H1 (cell line): ENCODE results near the gene FXYD7. TPM values are rescaled to one million over a fixed set of nuclear protein-coding genes. Genes with fewer than 3 reads are reported as not detected.

ENCODE experiments used
- CTCF ChIA-PET: fragments of 300-600 bp; sonication (Branson Sonifier 250); formaldehyde crosslinking; loops from one replicate; lab custom pipeline; 2021; ENCODE audit not compliant: partially characterized antibody; lab: Charles Lee
- POLR2A ChIA-PET: fragments of 300-600 bp; sonication (Branson Sonifier 250); formaldehyde crosslinking; loops from one replicate; lab custom pipeline; 2021; ENCODE audit warnings: inconsistent platforms; ENCODE audit not compliant: partially characterized antibody; lab: Charles Lee
- DNase-seq, 2 experiments: peaks; one replicate each; pipeline versions ENCODE4 v3.0.0 to v3.0.0-alpha.2; 2010 to 2022; ENCODE audit warnings: low spot score in 2 of 2, low read depth in 1 of 2, mixed read lengths in 1 of 2
- FAIRE-seq: peaks from 2 replicates; lab custom pipeline; 2011; peaks lifted over from hg19 to GRCh38; lab: Jason Lieb, UNC
- H2AFZ ChIP-seq: 2 replicates; pipeline ENCODE4 v1.8.1; 2012; ENCODE audit warnings: low read length, inconsistent platforms
- H2AK5ac ChIP-seq: 2 replicates; pipeline ENCODE4 v1.6.1; 2013; ENCODE audit warnings: low read depth, low read length
- H2BK120ac ChIP-seq: replicated peaks from 2 replicates; pipeline ENCODE3; 2013; ENCODE audit warnings: low read depth, low read length, inconsistent platforms
- H2BK12ac ChIP-seq: 2 replicates; pipeline ENCODE4 v1.6.1; 2013; ENCODE audit warnings: low read depth, low read length
- H2BK15ac ChIP-seq: 2 replicates; pipeline ENCODE4 v1.6.1; 2013; ENCODE audit warnings: low read length
- H2BK20ac ChIP-seq: 2 replicates; pipeline ENCODE4 v1.6.1; 2013; ENCODE audit warnings: low read length
- H2BK5ac ChIP-seq: 2 replicates; pipeline ENCODE4 v1.6.1; 2013; ENCODE audit warnings: low read depth, low read length
- H3K14ac ChIP-seq: 2 replicates; pipeline ENCODE4 v1.6.1; 2013; ENCODE audit warnings: inconsistent platforms; ENCODE audit not compliant: insufficient read length
- H3K18ac ChIP-seq: 2 replicates; pipeline ENCODE4 v1.6.1; 2013; ENCODE audit warnings: low read length; ENCODE audit errors: extremely low read depth
- H3K23ac ChIP-seq: 2 replicates; pipeline ENCODE4 v1.6.1; 2013; ENCODE audit warnings: inconsistent platforms; ENCODE audit not compliant: insufficient read length
- H3K23me2 ChIP-seq: 2 replicates; pipeline ENCODE4 v1.6.1; 2013; ENCODE audit warnings: low read depth, low read length
- H3K27ac ChIP-seq: 2 replicates; pipeline ENCODE4 v1.6.1; 2011; ENCODE audit warnings: low read depth, low read length, inconsistent platforms
- H3K27me3 ChIP-seq, 4 experiments: replicated peaks in 1 of 4; 1 replicate in 1 of 4; 2 replicates in 3 of 4; pipeline versions ENCODE4 v1.6.1 to v1.8.1; 2011 to 2013; ENCODE audit warnings: low read length in 3 of 4, mild to moderate bottlenecking in 3 of 4, inconsistent platforms in 2 of 4, mixed read lengths in 2 of 4, moderate library complexity in 1 of 4; ENCODE audit not compliant: control insufficient read depth in 3 of 4, insufficient read depth in 3 of 4; ENCODE audit errors: extremely low read depth in 1 of 4
- H3K36me3 ChIP-seq, 4 experiments: 2 replicates each; pipeline versions ENCODE4 v1.6.1 to v1.8.1; 2011 to 2013; ENCODE audit warnings: mild to moderate bottlenecking in 4 of 4, low read length in 3 of 4, moderate library complexity in 2 of 4, control low read depth in 1 of 4, inconsistent platforms in 1 of 4; ENCODE audit not compliant: insufficient read depth in 4 of 4, control insufficient read depth in 2 of 4
- H3K4ac ChIP-seq: replicated peaks from 2 replicates; pipeline ENCODE3; 2013; ENCODE audit warnings: low read length, low read depth, mixed read lengths, inconsistent platforms; ENCODE audit not compliant: insufficient read length
- H3K4me1 ChIP-seq, 4 experiments: replicated peaks in 1 of 4; 1 replicate in 1 of 4; 2 replicates in 3 of 4; pipeline versions ENCODE4 v1.6.1 to v1.8.1; 2011 to 2013; ENCODE audit warnings: low read length in 3 of 4, inconsistent platforms in 2 of 4, mixed read lengths in 1 of 4; ENCODE audit not compliant: insufficient read depth in 4 of 4, control insufficient read depth in 3 of 4
- H3K4me2 ChIP-seq, 2 experiments: 2 replicates each; pipeline versions ENCODE4 v1.6.1 to v1.8.1; 2011 to 2013; ENCODE audit warnings: low read depth in 2 of 2, low read length in 2 of 2, control low read depth in 1 of 2, inconsistent platforms in 1 of 2, mild to moderate bottlenecking in 1 of 2; ENCODE audit not compliant: insufficient read depth in 1 of 2
- H3K4me3 ChIP-seq, 4 experiments: fragments of 200-600, 300-600 bp in 1 of 4; sonication (generic), shearing (Covaris generic), sonication (Bioruptor Twin) in 1 of 4; 2 replicates each; pipeline versions ENCODE4 v1.5.1 to v1.8.1; 2011 to 2016; ENCODE audit warnings: low read length in 4 of 4, low read depth in 3 of 4, control low read depth in 2 of 4, inconsistent platforms in 2 of 4, mild to moderate bottlenecking in 2 of 4, mixed read lengths in 1 of 4, moderate library complexity in 1 of 4; ENCODE audit not compliant: insufficient read depth in 2 of 4; ENCODE audit errors: extremely low read depth in 1 of 4
- H3K56ac ChIP-seq: replicated peaks from 2 replicates; pipeline ENCODE3; 2013; ENCODE audit warnings: low read depth, mild to moderate bottlenecking, mixed read lengths, low read length, inconsistent platforms; ENCODE audit not compliant: insufficient read length
- H3K79me1 ChIP-seq: 2 replicates; pipeline ENCODE4 v1.6.1; 2013; ENCODE audit warnings: low read depth, low read length, control low read depth
- H3K79me2 ChIP-seq, 2 experiments: 2 replicates each; pipeline versions ENCODE4 v1.6.1 to v1.8.1; 2012 to 2013; ENCODE audit warnings: low read length in 2 of 2, mild to moderate bottlenecking in 2 of 2, inconsistent platforms in 1 of 2; ENCODE audit not compliant: insufficient read depth in 2 of 2, control insufficient read depth in 1 of 2
- H3K9ac ChIP-seq, 4 experiments: replicated peaks in 1 of 4; 1 replicate in 1 of 4; 2 replicates in 3 of 4; pipeline versions ENCODE4 v1.6.1 to v1.8.1; 2011 to 2013; ENCODE audit warnings: low read depth in 3 of 4, low read length in 3 of 4, control low read depth in 2 of 4, mild to moderate bottlenecking in 2 of 4, moderate library complexity in 2 of 4, inconsistent platforms in 1 of 4; ENCODE audit errors: extremely low read depth in 1 of 4
- H3K9me3 ChIP-seq, 2 experiments: 2 replicates each; pipeline versions ENCODE4 v1.6.1 to v1.8.1; 2012 to 2013; ENCODE audit warnings: mild to moderate bottlenecking in 2 of 2, moderate library complexity in 2 of 2, control low read depth in 1 of 2, inconsistent platforms in 1 of 2, low read depth in 1 of 2, low read length in 1 of 2, mixed read lengths in 1 of 2; ENCODE audit not compliant: insufficient read depth in 2 of 2
- H4K20me1 ChIP-seq, 2 experiments: replicated peaks in 1 of 2; 2 replicates each; pipeline versions ENCODE3 to v1.8.1; 2011 to 2013; ENCODE audit warnings: inconsistent platforms in 2 of 2, low read length in 2 of 2, mild to moderate bottlenecking in 1 of 2; ENCODE audit not compliant: insufficient read depth in 2 of 2, control insufficient read depth in 1 of 2
- H4K5ac ChIP-seq: 2 replicates; pipeline ENCODE4 v1.6.1; 2013; ENCODE audit warnings: low read length, low read depth, mixed read lengths, inconsistent platforms; ENCODE audit not compliant: insufficient read length
- H4K8ac ChIP-seq: 2 replicates; pipeline ENCODE4 v1.8.0; 2013; ENCODE audit warnings: mild to moderate bottlenecking, moderate library complexity, low read length, inconsistent platforms; ENCODE audit not compliant: insufficient read depth; ENCODE audit errors: extremely low read depth
- H4K91ac ChIP-seq: replicated peaks from 2 replicates; pipeline ENCODE3; 2013; ENCODE audit warnings: low read length, mixed read lengths, inconsistent platforms; ENCODE audit not compliant: insufficient read length
- KDM1A ChIP-seq: fragments of 200-600, 300-600 bp; sonication (generic); IDR thresholded peaks from 2 replicates; pipeline ENCODE4 v1.7.1; 2016; ENCODE audit warnings: mild to moderate bottlenecking, low read length, borderline replicate concordance
- SUZ12 ChIP-seq: fragments of 200-600 bp; sonication (generic); IDR thresholded peaks from 2 replicates; pipeline ENCODE4 v1.6.1; 2012; ENCODE audit warnings: mild to moderate bottlenecking, inconsistent platforms, low read length, moderate library complexity, mixed read lengths
- WGBS, 2 experiments: shearing (Covaris generic) in 1 of 2; methylation state at CpG; one replicate each; pipeline versions ENCODE4 v1.1.6 to v1.1.7; 2013 to 2015; ENCODE audit warnings: low lambda C conversion rate in 2 of 2, mixed read lengths in 2 of 2, inconsistent platforms in 1 of 2, low coverage in 1 of 2, missing lambda C conversion rate in 1 of 2; ENCODE audit not compliant: insufficient replicate concordance in 2 of 2, insufficient coverage in 1 of 2, insufficient read length in 1 of 2; ENCODE audit errors: extremely low coverage in 1 of 2, missing lambda C conversion rate in 1 of 2; 5-methylcytosine and 5-hydroxymethylcytosine counted together
- polyA plus RNA-seq, 7 experiments: library from polyadenylated mRNA; depleted of rRNA in 3 of 7; stranded (reverse) in 5 of 7; unstranded in 2 of 7; fragments of >200 nt in 5 of 7; fragments of 200-250 nt in 2 of 7; gene quantifications; 1 replicate in 5 of 7; 2 replicates in 1 of 7; 4 replicates in 1 of 7; pipeline versions ENCODE4 v1.2.1 to v1.2.3, GENCODE V29; 2011 to 2013; ENCODE audit warnings: missing spikeins in 2 of 7, mixed read lengths in 2 of 7
- total RNA-seq: library from RNA; stranded (reverse); fragmentation: NEBNext Ultra II Directional; extraction: Animal tissue kit (Norgen Biotek cat#: 25700); gene quantifications from 2 replicates; pipeline ENCODE4 v1.2.1, GENCODE V29; 2021

Gene FXYD7
- total and polyA plus RNA-seq, 2 of the 8 experiments (the other 6 are each of a cell fraction or from before 2014, with no cell fraction given), result 12.1 to 14.3 TPM

GRCh38 chr19:35106898-35107541 is 36.0 kb upstream of the FXYD7 start:
- DNase-seq, result no peak
- Histone ChIP-seq H3K56ac (no peak overlapping the region), H3K14ac (no peak overlapping the region), H2AK5ac (no peak overlapping the region), H4K91ac (no peak overlapping the region), H2BK5ac (no peak overlapping the region), H3K9me3 (no peaks in the 10 kb centered on the region), H2BK20ac (no peak overlapping the region), H3K4me3 (no peak overlapping the region), H3K4me1 (peaks cover 0 to 4% (median 1%) of the 10 kb centered on the region in 4 experiments; a peak in 2 of 7 replicates), H3K27me3 (no peaks in the 10 kb centered on the region; a peak in 1 of 7 replicates), H3K27ac (no peak overlapping the region), H3K9ac (no peak overlapping the region), H4K5ac (no peak overlapping the region), H3K4me2 (no peak overlapping the region), H4K8ac (no peak overlapping the region), H3K4ac (no peak overlapping the region), H3K36me3 (no peaks in the 10 kb centered on the region), H3K23me2 (peaks cover 7% of the 10 kb centered on the region; the same call in 1 of the 2 replicates), H3K79me2 (no peaks in the 10 kb centered on the region), H2BK120ac (no peak overlapping the region), H3K79me1 (no peaks in the 10 kb centered on the region), H3K23ac (no peak overlapping the region), H4K20me1 (peaks cover 0 to 7% of the 10 kb centered on the region in 2 experiments), H2BK15ac (no peak overlapping the region), H3K18ac (no peak overlapping the region), H2AFZ (no peak overlapping the region), H2BK12ac (no peak overlapping the region)
- TF ChIP-seq KDM1A (0 out of 2 replicates have a peak, but pooled peaks have one; percentile 18), SUZ12 (no peak)
- 56% methylated on average over 2 of the region's 2 CpGs; no CpG with 5 or more reads in 1 of the 2 experiments for WGBS, 2 experiments
- no peak for FAIRE-seq
- CTCF ChIA-PET, result interaction anchor here (1.0 to 1.7 kb wide), 5 partner anchors 17 to 268 kb away, joined by 3 to 5 read pairs (median 3); partner anchors contain the start of gene LGI4
- POLR2A ChIA-PET, result interaction anchor here (1.7 kb wide), 1 partner anchor 9 kb away, joined by 4 read pairs; no protein-coding TSS in a partner anchor
